ENCODE data around the gene ABCB8.

ABCB8 gene

DNA sequence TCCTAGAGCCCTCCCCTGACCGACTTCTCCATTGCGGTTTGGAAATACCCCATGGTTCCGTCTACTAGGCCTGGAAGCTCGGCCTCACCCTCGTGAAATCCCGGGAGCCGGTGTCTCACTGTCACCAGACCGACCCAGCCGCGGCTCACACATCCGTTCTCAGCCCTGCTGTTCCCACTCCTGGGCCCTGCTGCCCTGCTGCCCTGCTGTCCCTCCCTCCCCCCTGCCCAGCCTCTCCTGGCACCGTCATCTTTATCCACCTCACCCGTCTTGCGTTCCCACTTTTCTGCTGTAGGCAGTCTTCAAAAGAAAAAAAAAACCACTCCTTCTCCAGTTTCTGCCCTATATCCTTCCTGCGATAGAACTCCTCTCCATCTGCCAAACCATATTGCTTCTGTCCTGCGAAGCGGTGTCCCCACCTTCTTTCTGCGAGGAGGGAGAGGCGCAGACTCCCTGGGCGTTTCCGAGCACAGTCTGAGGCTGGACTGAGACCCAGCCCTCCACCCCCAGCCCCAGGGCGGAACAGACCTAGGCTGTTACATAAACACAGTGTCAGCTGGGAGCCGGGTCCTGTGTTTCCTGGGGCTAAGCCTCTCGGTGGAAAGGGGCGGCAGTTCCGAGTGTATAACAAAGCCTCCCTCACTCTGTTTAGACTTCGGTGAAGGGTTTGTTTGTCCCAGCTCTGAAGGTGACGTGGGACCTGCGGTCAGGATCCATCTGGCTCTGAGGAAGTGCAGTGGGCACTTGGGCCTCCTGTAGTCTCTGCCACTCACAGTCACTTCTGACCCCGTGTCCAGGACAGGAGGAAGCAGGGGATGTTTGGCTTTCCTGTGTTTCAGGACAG, 60.8 kb downstream of the ABCB8 start:
- peak; percentile 98 to 99 (median 99) for DNase-seq

- DNase-seq: no peak
These were observed 61.9 kb downstream of the ABCB8 start for GRCh38 chr7:151089893-151090730.

GRCh38 chr7:151091003-151091402, 62.8 kb downstream of the ABCB8 start:
- DNase-seq: no peak

DNA sequence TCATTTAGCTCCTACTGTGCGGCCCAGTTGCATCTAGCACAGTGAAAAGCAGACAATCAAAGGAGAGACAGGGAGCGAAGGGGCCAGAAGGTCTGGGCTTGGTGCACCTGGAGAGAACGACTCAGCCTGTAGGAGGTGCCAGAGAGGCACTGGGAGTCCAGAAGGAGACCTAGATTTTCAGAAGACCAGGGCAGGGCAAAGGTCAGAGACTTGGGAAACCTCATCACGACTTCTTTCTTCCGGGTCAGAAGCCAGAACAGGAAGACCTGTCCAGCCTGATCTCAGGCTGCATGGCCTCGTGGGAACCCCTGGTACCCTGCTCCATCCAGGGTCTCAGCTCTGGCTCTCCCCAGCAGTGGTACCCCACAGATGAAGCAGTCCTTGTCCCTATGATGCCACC, 63.2 kb downstream of the ABCB8 start:
- peak; percentile 69 to 74 (median 70) for DNase-seq

DNA sequence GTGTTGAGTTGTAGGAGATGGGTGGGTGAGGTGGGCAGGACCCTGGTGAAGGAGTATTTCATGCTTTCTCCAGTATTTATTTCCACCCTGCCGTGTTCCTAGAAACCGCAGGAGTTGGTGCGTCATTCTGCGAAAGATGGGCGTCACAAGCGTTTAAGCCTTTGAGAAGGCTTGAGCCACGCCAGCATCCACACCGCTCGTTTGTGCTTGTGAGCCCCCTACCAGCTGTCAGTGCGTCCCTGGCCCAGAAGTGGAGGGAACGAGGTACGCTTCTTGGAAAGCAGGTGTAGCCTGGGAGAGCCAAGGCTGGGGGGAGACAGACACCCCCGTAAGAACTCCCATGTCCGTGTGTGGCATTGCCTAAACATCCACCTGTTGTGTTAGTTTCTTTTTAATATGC, 63.7 kb downstream of the ABCB8 start:
- no peak for DNase-seq

GRCh38 chr7:151093748-151094147, 65.5 kb downstream of the ABCB8 start:
- DNase-seq: no peak

- DNase-seq: no peak
These were observed 66.4 kb downstream of the ABCB8 start for GRCh38 chr7:151094675-151095074.

- DNase-seq: no peak
These were observed 67.0 kb downstream of the ABCB8 start for GRCh38 chr7:151095123-151095797.

- no peak for DNase-seq
These were observed 67.7 kb downstream of the ABCB8 start for GRCh38 chr7:151095828-151096475.
